ENCODE results near the gene HIPK3. TPM values are rescaled to one million over a fixed set of nuclear protein-coding genes. Genes with fewer than 3 reads are reported as not detected.

The HIPK3 gene
- total and polyA plus RNA-seq, 10 of the 15 experiments (the other 5 are each of a cell fraction or from before 2014, with no cell fraction given) = 3.4 to 26.5 (median 13.6) TPM

- TF ChIP-seq BHLHE40 (IDR thresholded peaks at IDR 0.05; ENCODE audit: borderline replicate concordance in 1 of 2, low read depth in 2 of 2, low read length in 1 of 2) (peak in 1 of 2 experiments; percentile 5; a peak in 1 of 4 replicates), NFIC (IDR thresholded peaks at IDR 0.05; ENCODE audit: low read depth, low read length) (no peak), POU2F2 (IDR thresholded peaks at IDR 0.05; ENCODE audit: borderline replicate concordance, low read depth, low read length) (peak; percentile 44; the same call in 1 of the 3 replicates), NR2F1 (conservative IDR thresholded peaks at IDR 0.05) (peak; percentile 39), TBL1XR1 (IDR thresholded peaks at IDR 0.05; ENCODE audit: low read depth, low read length) (0 out of 2 replicates have a peak, but pooled peaks have one; percentile 46), EP300 (IDR thresholded peaks at IDR 0.05; ENCODE audit: borderline replicate concordance in 1 of 2, control insufficient read depth in 1 of 2, low read depth in 2 of 2, low read length in 2 of 2) (peak; percentile 23 to 41; a peak in 2 of 4 replicates), MTA2 (IDR thresholded peaks at IDR 0.05; ENCODE audit: low read depth) (0 out of 2 replicates have a peak, but pooled peaks have one; percentile 29), ZNF274 (IDR thresholded peaks at IDR 0.05; ENCODE audit: insufficient read depth, insufficient read length) (no peak), POLR2AphosphoS5 (IDR thresholded peaks at IDR 0.05; ENCODE audit: low read length) (no peak), PML (IDR thresholded peaks at IDR 0.05; ENCODE audit: low read length) (no peak), NBN (IDR thresholded peaks at IDR 0.05) (0 out of 2 replicates have a peak, but pooled peaks have one; percentile 23), MEF2B (IDR thresholded peaks at IDR 0.05; ENCODE audit: partially characterized antibody, poor library complexity, severe bottlenecking) (peak; percentile 39), ATF7 (IDR thresholded peaks at IDR 0.05; ENCODE audit: low read depth) (peak; percentile 51; the same call in 1 of the 2 replicates)
These were observed 34.0 kb downstream of the HIPK3 start (continued) for GRCh38 chr11:33291004-33291777.
